Measurements from ENCODE around the gene COL11A2.
"Not testable (repeated sequence)": the region's sequence is repeated elsewhere in the genome, so short reads cannot be mapped to it uniquely, and the experiment has no call there.

Gene COL11A2

DNA sequence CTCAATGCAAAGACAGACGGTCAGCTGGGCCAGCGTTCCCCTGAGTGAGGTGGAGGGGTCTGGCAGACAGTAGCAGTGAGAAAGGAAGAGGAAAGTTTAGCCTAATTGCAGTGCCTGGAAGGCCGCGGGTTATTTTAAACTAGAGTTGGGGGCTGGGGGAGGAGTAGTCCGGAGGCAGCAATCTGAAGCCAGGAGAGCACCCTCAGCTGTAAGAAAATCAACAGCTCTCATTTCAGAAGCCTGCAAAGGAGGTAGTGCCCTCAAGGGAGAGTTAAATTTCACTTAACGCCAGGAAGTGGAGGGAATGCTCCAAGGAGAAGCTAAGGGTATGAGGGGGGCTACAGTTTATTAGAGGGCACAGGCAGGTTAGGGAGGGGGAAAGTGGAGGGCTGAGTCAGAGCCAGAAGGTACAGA lies 43.0 kb upstream of the COL11A2 start:
- DNase-seq (ENCODE audit: low read depth) = no peak
- TF ChIP-seq, protein P1, sequence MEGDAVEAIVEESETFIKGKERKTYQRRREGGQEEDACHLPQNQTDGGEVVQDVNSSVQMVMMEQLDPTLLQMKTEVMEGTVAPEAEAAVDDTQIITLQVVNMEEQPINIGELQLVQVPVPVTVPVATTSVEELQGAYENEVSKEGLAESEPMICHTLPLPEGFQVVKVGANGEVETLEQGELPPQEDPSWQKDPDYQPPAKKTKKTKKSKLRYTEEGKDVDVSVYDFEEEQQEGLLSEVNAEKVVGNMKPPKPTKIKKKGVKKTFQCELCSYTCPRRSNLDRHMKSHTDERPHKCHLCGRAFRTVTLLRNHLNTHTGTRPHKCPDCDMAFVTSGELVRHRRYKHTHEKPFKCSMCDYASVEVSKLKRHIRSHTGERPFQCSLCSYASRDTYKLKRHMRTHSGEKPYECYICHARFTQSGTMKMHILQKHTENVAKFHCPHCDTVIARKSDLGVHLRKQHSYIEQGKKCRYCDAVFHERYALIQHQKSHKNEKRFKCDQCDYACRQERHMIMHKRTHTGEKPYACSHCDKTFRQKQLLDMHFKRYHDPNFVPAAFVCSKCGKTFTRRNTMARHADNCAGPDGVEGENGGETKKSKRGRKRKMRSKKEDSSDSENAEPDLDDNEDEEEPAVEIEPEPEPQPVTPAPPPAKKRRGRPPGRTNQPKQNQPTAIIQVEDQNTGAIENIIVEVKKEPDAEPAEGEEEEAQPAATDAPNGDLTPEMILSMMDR (IDR thresholded peaks at IDR 0.05; ENCODE audit: low read depth, low read length) = no peak
- TF ChIP-seq POLR2A (IDR thresholded peaks at IDR 0.05; ENCODE audit: extremely low read depth, insufficient read length) (no peak), MYC (IDR thresholded peaks at IDR 0.05; ENCODE audit: low read depth, low read length) (no peak)
- TF ChIP-seq, protein P2, sequence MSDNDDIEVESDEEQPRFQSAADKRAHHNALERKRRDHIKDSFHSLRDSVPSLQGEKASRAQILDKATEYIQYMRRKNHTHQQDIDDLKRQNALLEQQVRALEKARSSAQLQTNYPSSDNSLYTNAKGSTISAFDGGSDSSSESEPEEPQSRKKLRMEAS (IDR thresholded peaks at IDR 0.05; ENCODE audit: low read depth, low read length) = no peak
- H3K4me3 ChIP-seq (ENCODE audit: low read depth, low read length) = no peak overlapping the region

DNA sequence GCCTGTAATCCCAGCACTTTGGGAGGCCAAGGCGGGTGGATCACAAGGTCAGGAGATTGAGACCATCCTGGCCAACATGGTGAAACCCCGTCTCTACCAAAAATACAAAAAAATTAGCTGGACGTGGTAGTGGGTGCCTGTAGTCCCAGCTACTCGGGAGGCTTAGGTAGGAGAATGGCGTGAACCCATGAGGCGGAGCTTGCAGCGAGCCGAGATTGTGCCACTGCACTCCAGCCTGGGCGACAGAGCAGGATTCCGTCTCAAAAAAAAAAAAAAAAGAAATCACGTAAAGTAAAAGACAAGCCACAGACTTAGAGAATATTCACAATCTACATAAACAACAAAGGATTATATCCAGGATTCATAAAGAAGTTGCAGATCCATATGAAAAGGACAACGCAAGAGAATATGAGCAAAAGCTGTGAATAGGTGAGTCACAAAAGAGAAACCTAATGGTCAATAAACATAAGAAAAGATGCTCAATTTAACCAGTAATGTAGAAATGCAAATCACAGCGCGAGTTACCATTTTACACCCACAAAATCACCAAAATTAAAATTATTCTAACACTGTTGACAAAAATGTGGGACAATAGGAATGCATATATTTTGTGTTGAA lies 34.3 kb upstream of the COL11A2 start:
- not testable (repeated sequence) for H3K4me3 ChIP-seq (ENCODE audit: low read depth, low read length); DNase-seq (ENCODE audit: low read depth)

DNA sequence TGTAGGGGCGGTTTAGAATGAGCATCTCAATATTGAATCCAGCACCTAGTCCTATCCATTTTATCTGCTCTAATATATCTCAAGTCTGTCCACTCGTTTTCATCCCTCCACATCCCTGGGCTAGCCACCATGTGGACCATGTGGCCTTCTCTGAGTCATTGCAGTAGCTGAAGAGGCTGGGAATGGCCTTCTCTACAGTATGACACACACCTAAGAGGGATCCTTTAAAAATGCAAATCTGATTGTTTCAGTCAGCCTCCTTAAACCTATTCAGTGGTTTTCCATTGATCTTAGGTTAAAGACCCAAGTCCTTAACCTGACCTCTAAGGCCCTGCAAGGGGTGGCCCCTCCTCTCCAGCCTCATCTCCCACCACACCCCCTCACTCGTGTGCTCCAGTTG lies 25.4 kb upstream of the COL11A2 start:
- H3K4me3 ChIP-seq (ENCODE audit: low read depth, low read length) = no peak overlapping the region
- TF ChIP-seq MYC (IDR thresholded peaks at IDR 0.05; ENCODE audit: low read depth, low read length) = no peak
- TF ChIP-seq, protein P2 (IDR thresholded peaks at IDR 0.05; ENCODE audit: low read depth, low read length) = no peak
- TF ChIP-seq, protein P1 (IDR thresholded peaks at IDR 0.05; ENCODE audit: low read depth, low read length) = no peak
- TF ChIP-seq POLR2A (IDR thresholded peaks at IDR 0.05; ENCODE audit: extremely low read depth, insufficient read length) = no peak
- DNase-seq (ENCODE audit: low read depth) = no peak

DNA sequence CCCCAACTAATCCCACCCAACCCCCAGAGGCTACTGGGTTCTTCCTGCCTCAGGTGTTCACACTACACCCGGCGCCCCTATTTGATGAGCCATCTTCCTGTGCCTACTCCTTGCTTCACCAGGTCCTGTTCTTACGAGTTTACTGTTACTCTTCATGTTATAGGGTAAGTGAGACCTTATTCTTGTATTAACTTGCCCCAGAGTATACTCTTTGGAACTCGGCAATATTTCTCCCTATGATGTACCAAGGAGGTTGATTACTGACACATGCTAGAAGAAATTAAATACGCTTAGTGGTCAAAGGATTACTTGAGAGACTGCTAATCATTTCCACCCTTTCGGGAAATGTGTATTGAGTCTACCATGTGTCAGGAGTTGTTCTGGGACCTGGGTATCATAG lies 25.0 kb upstream of the COL11A2 start:
- DNase-seq (ENCODE audit: low read depth) = no peak
- TF ChIP-seq, protein P2 (IDR thresholded peaks at IDR 0.05; ENCODE audit: low read depth, low read length) = no peak
- no peak for TF ChIP-seq POLR2A (IDR thresholded peaks at IDR 0.05; ENCODE audit: extremely low read depth, insufficient read length)
- TF ChIP-seq, protein P1 (IDR thresholded peaks at IDR 0.05; ENCODE audit: low read depth, low read length) = no peak
- no peak for TF ChIP-seq MYC (IDR thresholded peaks at IDR 0.05; ENCODE audit: low read depth, low read length)
- H3K4me3 ChIP-seq (ENCODE audit: low read depth, low read length) = no peak overlapping the region

DNA sequence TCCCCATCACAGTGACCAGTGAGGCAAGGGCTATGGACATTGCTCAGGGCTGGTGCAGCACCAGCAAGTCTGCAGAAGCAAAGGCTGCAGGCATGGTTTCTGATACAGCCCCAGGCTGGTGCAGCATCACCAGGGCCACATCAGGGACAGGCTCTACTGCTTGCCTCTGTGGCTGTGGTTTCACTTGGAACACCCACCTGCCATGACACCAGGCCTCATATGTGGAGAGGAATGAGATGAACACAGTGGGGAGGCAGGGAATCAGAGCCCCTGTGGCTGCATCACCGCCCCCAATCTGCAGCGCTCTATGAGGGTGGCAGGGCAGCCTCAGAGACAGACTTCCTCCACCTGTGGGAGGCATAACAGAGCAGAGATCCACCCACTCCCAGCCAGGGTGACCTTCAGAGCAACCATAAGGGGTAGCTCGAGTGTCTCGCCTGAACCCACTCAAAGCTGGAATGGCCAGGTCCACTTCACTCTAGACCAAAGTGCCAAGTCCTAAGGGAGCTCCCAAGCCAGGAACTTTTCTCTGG lies 23.9 kb upstream of the COL11A2 start:
- H3K4me3 ChIP-seq (ENCODE audit: low read depth, low read length) = no peak overlapping the region
- TF ChIP-seq POLR2A (IDR thresholded peaks at IDR 0.05; ENCODE audit: extremely low read depth, insufficient read length) (no peak), MYC (IDR thresholded peaks at IDR 0.05; ENCODE audit: low read depth, low read length) (no peak)
- TF ChIP-seq, protein P2 (IDR thresholded peaks at IDR 0.05; ENCODE audit: low read depth, low read length) = no peak
- TF ChIP-seq, protein P1 (IDR thresholded peaks at IDR 0.05; ENCODE audit: low read depth, low read length) = no peak
- DNase-seq (ENCODE audit: low read depth) = no peak

DNA sequence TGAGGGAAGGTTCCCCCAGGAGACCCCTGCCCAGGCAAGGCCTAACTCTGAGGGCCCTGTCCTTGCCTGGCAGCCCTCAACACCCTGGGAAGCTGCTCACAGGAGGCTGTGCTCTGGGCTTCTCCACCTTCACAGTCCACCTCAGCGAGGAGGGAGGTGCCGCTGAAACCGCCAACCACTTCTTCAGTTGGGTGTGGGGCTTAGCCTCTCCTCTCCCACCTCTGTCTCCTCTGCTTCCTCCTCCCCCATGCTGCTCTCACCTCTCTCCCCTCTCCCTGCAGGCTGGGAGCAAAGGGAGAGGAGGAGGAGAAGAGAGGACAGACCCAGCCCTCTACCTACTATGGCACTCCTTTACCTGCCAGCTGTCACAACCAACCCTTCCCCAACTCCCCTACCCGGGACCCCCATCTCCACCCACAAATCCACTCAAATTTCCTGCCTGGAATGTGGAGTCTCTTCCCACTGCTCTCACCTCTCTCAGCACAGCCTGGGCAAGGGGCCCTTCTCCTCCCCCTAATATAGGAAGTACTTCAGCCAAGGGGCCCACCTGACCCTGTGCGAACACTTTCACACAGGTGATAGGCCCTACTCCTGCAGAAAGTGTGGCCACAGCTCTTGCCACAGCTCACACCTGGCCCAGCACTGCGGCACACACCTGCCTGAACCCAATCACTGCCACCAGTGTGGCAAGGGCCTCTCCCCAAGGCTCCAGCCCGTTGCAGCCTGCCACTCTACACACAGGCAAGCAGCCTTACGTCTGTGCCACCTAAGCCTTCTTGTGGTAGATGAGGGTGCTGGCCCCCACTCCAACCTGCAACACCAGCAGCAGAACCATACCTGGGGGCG lies 23.2 kb upstream of the COL11A2 start:
- TF ChIP-seq, protein P2 (IDR thresholded peaks at IDR 0.05; ENCODE audit: low read depth, low read length) = no peak
- TF ChIP-seq POLR2A (IDR thresholded peaks at IDR 0.05; ENCODE audit: extremely low read depth, insufficient read length) = no peak
- TF ChIP-seq MYC (IDR thresholded peaks at IDR 0.05; ENCODE audit: low read depth, low read length) = no peak
- TF ChIP-seq, protein P1 (IDR thresholded peaks at IDR 0.05; ENCODE audit: low read depth, low read length) = no peak
- peak; percentile 0 for DNase-seq (ENCODE audit: low read depth)
- H3K4me3 ChIP-seq (ENCODE audit: low read depth, low read length) = no peak overlapping the region

All from NB4 (cell line).